Measurements from ENCODE around the gene ZNF488.

The ZNF488 gene

GRCh38 chr10:47381427-47382379 is 2.4 kb downstream of the ZNF488 start:
- no peak for DNase-seq (ENCODE audit: low spot score)

DNA sequence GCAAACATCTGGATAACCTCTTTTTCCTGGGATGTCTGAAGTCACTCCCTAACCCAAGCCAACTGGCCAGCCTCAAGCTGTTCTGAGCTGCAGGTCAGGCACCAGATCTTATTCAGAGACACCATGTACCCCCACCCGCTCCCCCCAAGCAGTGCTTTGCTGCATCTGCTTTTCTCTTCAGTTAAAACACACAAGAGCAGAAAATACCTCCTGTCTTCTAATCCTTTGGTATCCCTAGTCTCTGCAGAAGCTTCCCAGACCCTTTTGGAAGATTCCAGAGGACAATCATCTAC is 3.0 kb downstream of the ZNF488 start:
- DNase-seq (ENCODE audit: low spot score), result no peak

- DNase-seq (ENCODE audit: low spot score), result no peak
These were observed 3.6 kb downstream of the ZNF488 start for GRCh38 chr10:47380341-47381102.

- no peak for DNase-seq (ENCODE audit: low spot score)
These were observed 4.2 kb downstream of the ZNF488 start for GRCh38 chr10:47379901-47380300.

DNA sequence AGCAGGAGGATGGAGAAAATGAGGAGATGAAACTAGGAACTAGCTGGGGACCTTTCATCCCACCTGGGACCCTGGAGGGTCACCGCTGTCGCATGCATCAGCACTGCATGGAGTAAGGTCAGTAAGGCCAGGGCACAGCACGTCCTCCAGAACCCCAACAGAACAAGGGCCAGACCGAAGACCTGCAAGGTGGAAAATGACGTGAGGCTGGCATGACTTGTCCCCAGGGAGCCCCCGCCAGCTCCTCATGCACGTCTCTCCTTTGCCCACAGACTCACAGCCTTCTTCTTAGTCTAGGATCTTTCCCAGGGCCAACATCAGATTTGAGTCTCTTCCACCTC is 4.7 kb downstream of the ZNF488 start:
- DNase-seq (ENCODE audit: low spot score), result no peak

GRCh38 chr10:47378606-47379444 is 5.3 kb downstream of the ZNF488 start:
- no peak for DNase-seq (ENCODE audit: low spot score)

GRCh38 chr10:47378183-47378510 is 5.9 kb downstream of the ZNF488 start:
- DNase-seq (ENCODE audit: low spot score), result no peak

DNA sequence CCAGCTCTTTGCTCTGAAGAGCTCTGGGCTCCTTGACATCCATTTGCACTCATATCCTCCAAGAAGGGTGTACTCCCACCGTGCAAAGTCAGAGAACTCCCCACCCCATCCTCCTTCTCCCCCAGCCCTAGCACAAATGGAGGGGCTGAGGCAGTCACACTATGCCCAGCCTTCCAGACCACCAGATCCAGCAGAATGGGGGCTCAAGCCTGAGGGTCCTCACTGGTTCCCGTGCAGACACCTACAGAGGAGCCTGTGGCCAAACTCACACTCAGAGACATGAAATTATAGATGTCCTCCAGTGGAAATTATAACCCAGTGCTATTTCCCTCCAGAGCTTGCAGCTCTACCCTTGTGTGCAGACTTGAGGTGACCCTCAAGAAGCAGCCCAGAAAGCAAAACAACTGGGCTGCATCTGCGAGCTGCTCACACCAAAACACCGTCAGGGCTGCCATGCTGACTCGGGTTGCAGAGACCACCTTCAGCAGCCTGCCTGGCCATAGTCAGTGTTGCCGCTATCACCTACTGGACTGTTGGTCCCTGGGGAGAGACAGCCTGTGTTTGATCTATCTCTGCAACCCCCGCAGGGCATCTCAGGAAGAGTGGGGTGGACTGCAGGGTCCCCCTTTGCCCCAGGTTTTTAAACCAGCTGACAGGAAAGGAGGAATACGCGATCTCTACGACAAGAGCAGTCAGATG is 7.4 kb downstream of the ZNF488 start:
- no peak for DNase-seq (ENCODE audit: low spot score)

- DNase-seq (ENCODE audit: low spot score), result no peak
These were observed 9.2 kb downstream of the ZNF488 start for GRCh38 chr10:47374611-47375536.

- no peak for DNase-seq (ENCODE audit: low spot score)
These were observed 11.4 kb downstream of the ZNF488 start for GRCh38 chr10:47372726-47373125.

GRCh38 chr10:47371629-47372485 is 12.2 kb downstream of the ZNF488 start:
- DNase-seq (ENCODE audit: low spot score), result no peak

- DNase-seq (ENCODE audit: low spot score), result no peak
These were observed 13.2 kb downstream of the ZNF488 start for GRCh38 chr10:47370878-47371277.

DNA sequence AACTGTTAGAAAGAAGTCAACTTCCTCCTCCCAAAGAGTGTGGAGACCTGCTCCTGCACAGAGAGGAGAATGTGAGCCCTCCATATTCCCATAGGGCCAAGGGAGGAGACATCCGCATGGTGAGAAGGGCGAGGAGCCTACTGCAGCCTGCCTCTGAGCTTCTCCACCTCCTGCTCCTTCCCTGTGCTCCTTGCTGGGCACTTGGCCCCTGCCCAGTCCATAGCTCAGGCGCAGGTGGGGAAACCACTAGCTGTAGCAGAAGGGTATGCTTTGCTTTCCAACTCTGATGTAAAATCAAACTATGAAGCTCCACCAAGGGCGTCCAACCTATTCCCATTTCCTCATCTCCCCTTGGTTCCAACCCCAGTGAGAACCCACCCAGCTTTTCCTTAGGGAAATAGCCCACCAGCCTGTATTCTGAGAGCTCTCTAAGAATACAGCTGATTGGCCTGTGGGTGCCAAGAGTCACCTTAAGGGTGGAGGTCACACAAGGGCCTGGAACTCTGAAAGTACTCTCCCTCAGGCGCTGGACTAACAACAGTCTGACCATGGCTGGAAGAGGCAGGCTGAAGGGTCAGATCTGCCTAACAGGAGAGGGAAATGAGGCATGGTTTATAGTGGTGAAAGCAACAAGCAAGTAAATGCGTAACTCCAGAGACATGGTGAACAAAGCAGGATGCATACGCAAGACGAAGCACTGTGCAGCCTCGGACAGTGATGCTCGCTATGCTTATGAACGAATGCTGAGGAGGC is 13.9 kb downstream of the ZNF488 start:
- DNase-seq (ENCODE audit: low spot score), result no peak

DNA sequence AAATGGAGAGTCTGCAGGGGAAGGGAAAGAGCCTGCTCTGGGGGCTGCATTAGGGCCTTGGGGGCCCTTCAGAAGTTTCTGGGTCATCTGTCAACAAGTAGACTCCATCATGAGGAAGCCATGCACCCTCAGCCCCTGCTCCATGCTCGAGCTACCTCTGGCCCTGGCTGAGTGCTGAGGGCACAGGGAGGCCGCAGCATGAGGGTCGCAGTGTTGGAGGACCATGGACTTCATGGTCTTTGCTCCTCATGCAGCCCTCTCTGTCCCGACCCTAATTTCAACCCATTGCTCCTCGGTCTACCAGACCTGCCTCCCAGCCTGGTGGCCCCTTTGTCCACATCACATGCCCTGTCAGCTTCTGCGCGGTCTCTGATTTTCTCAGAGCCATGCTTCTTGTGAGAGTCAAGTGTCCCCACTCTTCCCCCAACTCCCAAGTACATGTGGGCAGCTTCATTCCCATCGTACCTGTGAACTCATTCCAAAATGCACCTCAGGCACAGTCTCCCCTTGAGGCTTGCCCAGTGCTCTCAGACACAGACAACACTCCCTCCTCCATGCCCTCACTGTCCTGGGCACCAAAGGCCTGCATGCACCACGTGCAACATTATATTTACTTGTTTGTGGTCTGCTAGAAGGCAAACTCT is 14.7 kb downstream of the ZNF488 start:
- DNase-seq (ENCODE audit: low spot score), result no peak

GRCh38 chr10:47368431-47369180 is 15.5 kb downstream of the ZNF488 start:
- no peak for DNase-seq (ENCODE audit: low spot score)

DNA sequence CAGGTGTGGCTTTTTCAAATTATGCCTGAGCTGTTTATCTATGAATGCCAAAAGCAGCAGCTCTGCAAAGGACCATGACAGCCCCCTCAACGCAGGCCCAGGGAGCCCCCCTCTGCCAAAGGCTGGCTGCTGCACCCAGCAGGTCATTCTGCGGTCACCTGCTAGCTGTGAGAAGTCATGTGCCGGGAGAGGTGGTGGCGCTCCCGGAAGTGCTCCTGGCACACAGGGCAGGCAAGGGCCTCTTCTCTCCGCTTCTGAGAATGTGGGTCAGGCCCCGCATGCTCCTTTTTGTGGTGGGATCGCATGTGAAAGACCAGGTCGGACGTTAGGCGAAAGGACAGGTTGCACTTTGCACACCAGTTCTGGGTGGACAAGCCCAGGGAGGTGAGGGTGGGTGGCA is 16.4 kb downstream of the ZNF488 start:
- DNase-seq (ENCODE audit: low spot score), result no peak

DNA sequence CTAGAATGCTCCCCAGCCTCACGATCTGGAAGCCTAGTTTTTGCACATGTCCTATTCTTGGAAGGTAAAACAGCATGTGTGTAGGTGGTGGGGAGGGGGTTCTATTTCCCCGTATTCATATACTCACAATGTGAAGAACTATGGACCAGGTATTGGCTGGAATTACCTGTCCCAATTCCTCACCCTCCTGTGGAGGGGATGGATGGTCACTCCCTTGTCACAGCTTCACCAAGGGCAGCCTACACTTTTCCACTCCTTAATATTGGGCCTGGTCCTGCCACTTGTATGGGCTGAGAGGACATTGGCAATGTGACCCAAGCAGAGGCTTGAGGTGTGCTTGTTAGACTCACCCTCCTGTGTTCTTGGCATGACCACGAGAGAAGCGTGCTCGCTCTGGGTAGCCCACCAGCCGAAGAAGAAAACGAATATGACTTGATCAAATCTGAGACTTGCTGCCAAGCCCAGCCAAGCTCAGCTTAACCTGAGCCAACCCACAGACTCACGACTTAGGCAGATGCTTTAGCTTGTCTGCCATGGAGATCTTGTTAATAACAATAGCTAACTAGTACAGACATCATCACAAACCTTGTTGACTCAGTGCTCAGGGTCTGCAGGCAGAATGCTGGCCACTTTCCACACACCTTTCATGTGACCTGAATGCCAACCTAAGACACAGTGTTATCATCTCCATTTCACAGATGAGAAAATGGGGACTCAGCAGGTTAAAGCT is 17.2 kb downstream of the ZNF488 start:
- no peak for DNase-seq (ENCODE audit: low spot score)
